CD4-positive, alpha-beta T cell treated with Interleukin-17A for 4 hours (primary cell): ENCODE measurements around the gene ZHX3.

Source experiments
- DNase-seq: peaks from one replicate; pipeline ENCODE4 v3.0.0-alpha.2; 2020; ENCODE audit warnings: mixed read lengths

ZHX3 gene, protein sequence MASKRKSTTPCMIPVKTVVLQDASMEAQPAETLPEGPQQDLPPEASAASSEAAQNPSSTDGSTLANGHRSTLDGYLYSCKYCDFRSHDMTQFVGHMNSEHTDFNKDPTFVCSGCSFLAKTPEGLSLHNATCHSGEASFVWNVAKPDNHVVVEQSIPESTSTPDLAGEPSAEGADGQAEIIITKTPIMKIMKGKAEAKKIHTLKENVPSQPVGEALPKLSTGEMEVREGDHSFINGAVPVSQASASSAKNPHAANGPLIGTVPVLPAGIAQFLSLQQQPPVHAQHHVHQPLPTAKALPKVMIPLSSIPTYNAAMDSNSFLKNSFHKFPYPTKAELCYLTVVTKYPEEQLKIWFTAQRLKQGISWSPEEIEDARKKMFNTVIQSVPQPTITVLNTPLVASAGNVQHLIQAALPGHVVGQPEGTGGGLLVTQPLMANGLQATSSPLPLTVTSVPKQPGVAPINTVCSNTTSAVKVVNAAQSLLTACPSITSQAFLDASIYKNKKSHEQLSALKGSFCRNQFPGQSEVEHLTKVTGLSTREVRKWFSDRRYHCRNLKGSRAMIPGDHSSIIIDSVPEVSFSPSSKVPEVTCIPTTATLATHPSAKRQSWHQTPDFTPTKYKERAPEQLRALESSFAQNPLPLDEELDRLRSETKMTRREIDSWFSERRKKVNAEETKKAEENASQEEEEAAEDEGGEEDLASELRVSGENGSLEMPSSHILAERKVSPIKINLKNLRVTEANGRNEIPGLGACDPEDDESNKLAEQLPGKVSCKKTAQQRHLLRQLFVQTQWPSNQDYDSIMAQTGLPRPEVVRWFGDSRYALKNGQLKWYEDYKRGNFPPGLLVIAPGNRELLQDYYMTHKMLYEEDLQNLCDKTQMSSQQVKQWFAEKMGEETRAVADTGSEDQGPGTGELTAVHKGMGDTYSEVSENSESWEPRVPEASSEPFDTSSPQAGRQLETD

DNA sequence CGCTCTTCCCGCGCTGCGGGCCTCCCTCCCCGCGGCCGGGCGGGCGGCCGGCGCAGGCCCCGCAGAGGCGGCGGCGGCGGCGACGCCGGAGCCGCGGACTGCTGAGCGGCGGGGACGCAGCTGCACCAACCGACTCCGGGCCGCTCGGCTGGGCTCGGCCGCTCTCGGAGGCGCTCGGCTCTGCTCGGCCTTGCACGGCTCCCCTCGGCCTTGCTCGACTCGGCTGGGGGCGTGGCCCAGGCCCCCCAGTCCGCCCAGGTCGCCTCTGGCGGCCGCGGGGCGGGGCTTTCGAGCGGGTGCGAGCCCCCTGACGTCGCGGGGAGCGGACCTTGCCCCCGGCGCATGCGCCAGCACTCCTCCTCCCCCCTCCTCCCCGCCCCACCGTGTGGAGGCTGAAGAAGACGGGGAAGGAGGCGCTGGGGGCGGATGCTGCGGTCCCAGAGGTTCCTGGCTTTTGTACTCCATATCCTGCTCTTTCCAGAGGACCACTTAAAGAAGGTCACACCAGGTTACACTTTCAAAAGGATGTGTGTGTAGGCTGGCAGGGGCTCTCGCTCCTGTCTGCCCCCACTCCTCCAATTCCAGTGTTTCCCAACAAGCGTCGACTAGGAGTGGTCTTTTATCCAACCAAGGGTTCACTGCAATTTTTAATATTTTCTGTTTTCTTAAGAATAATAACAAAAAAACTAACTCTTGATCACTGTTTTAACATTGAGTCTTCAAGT, at the start of gene ZHX3:
Gene ZHX3, minus strand, starts transcription at position 186 of the 725 bp plus-strand sequence. CDS start 112,815 bp downstream, outside the sequence.
- DNase-seq: peak; percentile 99

DNA sequence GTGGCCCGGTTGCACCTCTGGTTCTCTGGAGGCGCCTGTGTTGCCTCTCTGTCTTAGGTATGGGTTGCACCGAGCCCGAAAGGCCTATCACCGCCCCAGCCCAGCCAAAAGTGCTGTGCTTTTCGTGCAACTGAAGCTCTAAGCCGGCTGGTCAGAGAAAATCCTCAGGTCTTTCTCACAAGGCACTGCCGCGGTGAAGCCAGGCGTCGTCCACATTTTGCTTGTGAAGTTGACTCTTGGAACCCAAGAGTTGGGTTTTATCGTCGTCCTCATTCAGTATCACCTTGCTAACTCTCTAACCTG, 49.8 kb upstream of the ZHX3 start:
- DNase-seq: no peak

DNA sequence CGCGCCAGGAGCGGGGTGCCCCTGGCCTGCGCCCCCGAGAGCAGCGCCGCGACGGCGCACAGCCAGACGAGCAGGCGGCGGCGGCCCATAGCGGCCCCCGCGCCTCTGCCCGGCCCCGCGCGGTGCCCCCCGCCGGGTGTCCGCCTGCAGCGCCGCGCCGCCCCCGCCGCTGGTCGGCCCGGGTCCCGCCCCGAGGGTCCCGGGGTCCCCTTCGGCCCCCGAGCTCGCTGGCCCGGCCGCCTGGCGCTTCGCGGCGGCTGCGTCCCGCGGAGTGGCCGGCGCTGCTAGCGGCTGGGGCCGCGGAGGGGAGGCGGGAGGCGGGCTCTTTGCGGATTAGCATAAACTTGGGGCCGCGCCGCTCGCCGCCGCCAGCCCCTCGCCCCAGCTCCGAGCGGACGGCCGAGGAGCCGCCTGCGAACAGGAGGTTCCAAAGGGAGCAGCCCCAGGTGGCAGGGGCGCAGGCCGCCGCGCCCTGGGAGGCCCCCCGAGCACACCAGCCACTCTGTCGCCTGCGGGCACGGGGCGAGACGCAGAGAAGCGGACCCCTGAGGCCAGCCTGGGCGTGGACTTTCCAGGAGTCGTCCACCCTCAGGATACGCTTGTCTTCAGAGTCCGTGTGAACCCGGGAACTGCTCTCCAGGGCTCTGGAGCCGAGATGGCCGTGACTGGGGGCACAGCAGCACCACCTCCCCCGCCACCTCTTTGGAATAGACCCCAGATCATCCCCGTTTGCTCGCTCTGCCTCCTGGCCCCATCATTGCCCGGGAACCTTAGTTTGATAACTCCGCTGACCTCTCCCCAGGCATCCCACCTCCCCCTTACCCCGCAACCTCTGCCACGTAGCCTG, 49.2 kb upstream of the ZHX3 start, which contains the start of gene EMILIN3:
Gene EMILIN3, minus strand, starts transcription at position 273 of the 847 bp plus-strand sequence. Its CDS starts 184 bp downstream, at position 89.
- no peak for DNase-seq

DNA sequence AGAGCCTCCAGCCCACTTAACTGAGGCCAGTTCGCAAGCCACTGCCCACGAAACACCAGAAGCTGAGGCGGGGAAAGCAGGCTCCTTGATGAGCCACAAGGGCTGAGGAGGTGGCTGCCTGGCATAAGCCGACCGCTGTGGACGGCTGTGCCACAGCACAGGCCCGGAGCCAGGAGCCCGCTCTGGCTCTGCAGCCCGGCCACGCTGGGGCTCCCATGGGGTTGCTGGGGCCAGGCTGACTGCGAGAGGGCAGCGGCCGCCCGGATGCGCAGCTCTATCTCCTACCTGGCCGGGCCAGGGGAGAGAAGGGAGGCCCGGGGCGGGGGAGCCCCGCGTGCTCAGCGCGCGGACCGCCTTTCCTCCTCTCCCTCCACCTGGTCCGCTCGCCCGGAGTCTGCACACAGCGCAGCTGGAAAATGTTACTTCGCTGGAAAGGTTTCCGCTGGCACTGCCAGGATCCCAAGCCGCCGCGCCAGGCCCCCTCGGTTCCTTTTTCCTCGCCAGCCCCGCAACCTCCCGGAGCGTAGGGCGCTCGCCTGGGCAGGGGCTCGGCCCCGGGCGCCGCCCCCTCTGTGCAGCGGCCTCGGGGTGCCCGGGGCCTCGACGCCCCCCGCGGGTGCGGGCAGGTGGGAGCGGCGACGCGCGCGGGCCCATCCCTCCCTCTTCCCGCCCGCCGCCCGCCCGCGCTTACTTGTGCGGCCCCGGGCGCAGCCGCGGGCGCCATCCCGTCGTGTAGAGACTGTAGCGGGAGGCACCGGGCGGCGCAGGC, 48.4 kb upstream of the ZHX3 start:
- DNase-seq: no peak

DNA sequence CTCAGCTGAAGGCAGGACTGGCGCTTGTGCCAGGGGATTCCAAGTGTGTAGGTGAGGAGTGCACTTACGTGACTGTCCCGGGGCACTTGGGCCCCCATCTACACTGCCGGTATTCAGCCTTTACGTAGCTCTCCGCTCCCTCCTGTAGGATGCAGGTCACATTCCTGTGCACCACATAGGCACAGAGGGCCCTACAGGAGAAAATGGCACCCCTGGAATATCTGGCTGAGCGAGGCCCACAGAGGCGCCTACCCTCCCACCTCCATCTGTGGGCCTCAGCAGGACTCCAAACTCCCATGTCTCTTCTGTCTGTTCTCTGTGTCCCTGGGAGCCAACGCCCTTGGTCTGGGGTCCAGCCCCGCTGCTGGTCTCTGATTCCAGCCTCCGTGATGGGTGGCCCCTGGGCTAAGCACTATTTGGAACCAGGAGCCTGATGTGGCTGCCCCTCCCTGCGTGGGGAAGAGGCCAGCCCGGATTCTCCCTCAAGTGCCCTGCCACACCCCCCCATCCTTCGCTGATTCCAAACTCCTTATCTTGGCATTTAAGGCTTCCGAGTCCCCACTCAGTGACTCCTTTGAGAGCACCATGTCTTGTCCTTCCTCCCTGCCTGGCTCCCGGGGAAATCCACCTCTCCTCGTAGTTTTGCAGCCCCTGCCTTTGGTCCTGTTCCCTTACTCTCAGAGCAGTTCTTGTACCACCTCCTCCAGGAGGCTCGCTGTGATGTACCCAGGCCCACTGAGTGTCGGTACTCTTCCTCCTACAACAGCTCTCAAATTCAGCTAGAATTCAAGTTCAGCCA, 47.6 kb upstream of the ZHX3 start:
- DNase-seq: no peak

DNA sequence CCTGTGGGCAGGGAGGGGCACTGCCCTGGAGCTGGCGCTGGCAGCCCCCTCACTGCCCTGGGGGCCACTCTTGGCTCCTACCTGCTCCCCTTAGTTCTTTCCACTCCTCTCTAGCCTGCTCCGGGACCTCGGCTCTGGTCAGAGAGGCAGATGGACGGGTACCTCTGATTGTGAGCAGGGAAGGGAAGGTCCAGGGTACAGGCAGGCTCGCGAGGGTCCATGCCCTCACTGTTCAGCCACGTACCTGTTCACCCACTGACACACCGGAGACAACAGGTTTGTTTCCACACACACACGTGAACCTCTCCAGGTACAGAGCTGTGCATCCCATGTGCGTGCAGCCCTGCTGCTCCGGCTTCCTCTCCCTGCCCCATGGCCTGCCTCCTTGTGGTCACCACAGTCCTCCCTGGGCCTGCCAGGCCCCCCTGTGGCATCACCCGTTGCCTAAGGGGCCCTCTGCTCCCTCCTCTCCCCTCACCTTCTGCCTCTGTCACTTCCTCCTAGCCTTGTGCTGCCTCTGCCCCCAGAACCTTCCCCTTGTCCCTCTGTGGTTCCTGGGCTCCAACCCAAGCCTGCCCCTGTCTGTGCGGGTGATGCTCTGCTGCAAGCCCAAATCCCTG, 46.8 kb upstream of the ZHX3 start:
- no peak for DNase-seq

DNA sequence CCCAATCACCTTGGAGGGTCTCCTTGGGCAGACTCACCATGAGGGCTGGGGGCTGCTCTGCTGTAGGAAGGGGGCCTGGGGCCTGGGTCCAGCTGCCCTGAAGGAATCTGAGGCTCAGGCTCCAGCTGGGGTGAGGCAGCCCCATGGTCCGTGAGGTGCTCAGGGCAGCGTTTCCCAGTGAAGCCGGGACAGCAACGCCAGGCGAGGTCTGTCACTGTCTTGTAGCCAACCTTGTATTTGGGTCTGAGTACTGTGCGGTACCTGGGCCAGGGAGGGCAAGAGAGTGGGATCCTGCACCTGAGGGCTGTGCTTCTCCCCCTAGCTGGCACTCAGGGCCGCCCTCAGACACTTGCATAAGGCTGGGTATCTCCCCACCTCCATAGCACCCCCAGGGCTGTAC, 46.1 kb upstream of the ZHX3 start:
- no peak for DNase-seq

DNA sequence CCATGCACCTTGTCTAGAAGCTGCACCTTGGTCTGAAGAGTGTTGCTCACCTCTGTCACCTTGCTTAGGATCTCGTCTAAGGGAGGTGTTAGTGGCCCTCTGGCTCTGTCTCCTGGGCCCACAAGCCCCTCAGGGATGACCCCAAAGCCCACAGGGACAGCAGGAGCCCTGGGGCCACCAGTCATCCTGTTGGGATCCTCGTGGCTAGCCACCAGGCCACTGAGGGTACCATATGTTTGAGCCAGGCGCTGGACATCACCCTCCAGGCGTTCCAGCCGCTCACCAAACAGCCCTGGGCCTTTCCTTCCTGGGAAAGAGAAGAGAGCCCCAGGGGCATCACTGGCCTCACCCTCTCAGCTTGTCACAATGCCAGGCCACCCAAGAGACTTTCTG, 45.2 kb upstream of the ZHX3 start:
- no peak for DNase-seq

DNA sequence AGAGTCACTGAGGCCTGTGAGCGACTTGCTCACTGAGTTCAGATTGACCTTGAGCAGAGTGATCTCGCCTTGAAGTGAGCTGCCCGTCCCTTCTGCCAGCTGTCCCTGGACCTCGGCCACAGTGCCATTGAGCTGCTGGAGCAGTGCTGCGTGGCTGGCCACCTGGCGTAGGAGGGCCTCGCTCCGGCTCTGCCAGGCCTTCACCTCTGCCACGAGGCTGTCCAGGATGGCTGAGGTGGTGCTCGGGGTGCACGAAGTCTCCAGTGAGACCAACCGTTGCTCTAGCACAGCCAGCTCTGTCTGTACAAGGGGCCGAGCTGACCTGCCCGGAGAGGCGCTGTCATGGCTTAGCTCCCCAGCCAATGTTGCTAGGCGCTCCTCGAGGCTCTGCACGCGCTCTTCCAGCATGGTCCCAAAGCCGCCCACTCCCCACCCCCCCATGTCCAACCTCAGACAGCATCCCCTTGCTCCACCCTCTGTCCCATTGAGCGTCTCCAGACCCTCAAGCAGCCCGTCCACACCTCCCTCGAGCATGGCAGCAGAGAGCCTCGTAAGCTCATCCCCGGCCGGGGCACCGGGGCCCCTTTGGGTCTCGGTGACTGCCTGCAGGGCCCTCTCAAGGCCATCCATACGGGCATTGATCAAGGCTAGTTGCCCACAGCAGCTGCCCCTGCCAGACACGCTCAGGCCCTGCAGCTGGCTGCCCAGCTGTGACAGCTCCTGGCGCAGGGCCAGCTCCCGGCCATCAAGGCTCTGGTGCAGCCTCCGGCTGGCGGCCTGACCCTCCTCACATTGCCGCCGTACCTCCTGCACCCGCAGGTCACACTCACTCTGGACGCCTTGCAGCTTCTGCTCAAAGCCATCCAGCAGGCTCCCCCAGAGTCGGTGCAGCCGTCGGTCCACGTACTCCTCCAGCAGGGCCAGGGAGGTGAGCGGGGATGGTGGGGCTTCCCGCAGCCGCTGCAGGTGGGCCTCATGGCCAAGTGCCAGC, 44.5 kb upstream of the ZHX3 start:
- DNase-seq: no peak

DNA sequence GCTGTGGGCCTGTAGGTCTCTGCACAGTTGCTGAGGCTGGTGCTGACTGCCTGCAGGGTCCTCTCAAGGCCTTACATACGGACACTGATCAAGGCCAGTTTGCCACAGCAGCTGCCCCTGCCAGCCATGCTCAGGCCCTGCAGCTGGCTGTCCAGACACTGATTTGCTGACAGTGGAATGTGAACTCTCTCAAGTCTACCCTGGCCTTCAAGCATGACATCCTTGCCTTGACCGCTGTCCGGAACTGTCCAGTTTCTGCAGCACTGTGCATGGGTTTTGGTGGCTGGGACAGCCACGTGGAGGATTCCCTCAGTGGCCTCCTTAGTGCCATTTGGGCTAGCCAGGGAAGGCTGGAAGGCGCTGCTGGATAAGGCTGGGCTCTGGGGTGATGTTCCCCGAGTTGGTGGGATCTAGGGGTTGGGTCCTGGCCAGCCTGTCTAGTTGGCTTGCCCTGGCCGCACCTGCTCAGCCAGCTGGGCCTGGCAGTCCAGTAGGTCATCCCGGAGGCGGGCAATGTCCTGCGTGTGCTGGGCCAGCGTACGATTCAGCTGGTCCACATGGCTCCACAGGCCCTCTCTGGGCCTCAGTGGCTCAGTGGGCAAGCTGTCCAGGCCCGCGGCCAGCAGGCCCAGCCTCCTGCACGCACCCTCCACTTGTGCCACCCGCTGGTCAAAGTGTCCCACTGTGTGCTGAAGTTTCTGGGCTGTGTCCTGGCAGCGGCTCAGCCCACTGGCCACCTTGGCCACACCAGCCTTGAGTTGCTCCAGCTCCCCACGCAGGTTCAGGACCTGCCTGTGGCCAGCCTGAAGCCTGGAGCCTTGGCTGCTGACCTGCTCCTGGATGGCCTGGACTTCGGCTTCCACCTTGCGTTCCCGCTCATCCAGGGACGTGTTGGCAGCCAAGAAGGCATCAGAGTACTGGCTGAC, 43.6 kb upstream of the ZHX3 start:
- no peak for DNase-seq

DNA sequence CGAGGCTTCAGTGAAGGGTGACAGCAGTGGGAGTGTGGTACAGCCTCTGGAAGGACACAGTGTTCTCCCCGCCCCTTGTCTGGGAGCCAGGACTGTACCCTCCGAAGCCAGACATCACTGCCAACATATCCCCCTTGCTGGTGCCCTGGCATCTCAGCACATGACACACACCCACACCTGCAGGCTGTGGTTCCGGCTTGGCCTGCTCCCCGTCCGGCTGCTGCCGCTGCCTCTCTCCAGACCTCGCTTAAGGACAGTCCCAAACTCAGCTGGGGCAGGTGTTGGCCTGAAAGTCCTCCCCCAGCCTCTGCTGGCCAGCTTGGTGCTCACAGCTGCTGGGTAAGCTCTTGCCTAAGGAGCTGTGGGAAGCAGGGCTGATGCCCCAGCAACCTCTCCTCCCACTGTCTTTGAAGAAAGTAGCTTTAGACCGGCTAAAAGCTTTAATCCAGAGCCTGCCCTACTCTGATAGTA, 42.0 kb upstream of the ZHX3 start:
- DNase-seq: no peak

DNA sequence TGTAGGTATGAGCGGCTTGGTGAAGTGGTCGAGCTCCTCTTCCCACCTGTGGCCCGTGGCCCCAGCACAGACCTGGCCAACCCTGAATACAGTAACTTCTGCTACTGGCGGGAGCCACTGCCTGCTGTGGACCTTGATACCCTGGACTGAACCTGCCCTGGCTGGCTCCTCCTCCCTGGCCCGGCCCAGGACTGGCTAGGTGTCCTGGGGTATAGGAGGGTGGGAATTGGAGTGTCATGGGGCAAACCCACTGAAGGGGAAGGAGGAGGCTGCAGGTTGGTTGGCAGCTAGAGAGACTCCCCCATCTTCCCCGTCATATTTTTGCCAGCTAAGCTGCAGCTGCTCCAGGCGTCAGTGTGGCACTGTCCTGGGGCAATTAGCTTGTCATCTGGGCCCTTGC, 41.2 kb upstream of the ZHX3 start:
- DNase-seq: no peak

DNA sequence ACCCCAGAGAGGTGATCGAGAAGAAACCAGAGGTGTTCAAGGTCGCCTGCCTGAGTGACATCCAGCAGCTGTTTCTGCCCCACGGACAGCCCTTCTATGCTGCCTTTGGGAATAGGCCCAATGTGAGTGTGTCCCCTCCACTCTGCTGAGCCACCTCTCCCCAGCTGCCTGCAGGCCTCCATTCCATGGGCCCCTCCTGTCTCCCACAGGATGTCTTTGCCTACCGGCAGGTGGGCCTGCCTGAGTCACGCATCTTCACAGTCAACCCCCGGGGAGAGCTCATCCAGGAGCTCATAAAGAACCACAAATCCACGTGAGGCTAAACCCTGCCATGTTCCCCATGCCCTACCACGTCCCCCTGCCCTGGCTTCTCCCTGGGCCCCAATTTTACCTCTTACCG, 40.7 kb upstream of the ZHX3 start:
- no peak for DNase-seq

DNA sequence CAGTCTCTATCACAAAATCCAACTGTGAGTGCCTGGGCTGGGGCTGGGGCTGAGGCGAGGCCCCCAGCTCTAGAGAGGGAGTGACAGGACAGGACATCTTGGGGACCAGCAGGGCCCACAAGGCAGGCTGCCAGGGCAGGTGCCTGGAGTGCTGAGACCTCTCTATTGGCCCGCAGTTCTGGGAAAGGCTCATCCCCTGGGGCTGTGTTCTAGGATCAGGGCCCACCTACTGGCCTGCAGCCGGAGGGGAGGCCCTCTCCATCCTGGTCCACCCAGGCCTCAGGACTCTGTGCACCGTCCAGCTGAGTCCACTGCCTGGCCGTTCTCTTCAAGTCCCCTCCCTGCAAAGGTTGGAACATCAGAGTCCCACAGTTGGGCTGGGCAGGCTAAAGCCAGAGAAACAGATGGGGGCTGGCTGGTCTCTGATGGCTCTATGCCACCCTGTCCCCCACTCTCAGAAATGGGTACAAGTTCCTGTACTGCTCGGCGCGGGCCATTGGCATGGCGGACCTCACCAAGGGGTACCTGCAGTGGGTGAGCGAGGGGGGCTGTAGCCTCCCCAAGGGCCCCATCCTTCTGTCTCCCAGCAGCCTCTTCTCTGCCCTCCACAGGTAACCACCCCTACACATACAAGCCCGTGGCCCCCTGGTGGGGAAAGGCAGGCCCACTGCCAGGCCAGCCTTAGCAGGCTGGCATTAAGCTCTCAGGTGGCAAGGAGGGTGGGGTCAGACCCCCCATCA, 40.1 kb upstream of the ZHX3 start:
- DNase-seq: no peak

DNA sequence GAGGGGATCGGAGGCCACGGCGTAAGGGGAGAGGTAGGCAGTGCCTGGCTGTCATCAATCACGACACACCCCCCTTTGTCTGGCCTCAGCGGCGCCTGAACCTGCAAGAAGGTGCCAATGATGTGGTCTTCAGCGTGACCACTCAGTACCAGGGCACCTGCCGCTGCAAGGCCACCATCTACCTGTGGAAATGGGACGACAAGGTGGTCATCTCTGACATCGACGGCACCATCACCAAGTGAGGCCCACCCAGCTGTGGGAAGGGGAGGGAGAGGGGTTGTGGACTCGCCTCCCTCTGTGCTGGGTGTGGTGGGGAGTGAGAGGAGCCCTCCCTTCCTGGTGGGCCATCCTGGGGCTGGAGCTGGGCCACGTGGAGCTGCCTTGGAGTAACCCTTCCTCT, 39.4 kb upstream of the ZHX3 start:
- no peak for DNase-seq

DNA sequence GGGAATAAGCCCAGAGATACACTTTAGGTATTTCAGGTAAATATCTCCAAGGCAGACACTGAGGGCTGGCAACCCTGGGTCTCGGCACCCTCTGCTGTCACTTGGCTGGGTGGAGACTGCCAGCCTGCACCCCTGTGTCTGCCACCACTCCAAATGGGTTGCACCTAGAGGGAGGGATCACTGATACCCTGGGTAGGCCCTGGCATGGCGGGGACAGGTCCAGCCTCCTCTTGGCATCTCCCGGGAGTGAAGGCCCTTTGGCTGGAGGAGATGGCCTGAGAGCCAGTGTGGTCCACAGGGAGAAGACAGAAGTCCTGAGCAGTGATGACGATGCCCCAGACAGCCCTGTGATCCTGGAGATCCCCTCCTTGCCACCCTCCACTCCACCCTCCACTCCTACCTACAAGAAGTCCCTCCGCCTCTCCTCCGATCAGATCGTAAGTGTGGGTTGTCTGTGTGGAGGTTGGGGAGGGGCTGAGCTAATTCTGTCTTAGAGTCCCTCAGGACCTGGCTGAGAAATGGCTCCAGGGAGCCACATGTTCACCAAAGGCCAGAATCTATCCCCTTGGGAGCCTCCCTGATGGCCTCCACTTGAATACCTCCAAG, 38.2 kb upstream of the ZHX3 start:
- DNase-seq: no peak
